GM12891 (cell line): ENCODE results near the gene MAP3K1. TPM values are rescaled to one million over a fixed set of nuclear protein-coding genes. Genes with fewer than 3 reads are reported as not detected.
"Not testable (repeated sequence)": the region's sequence is repeated elsewhere in the genome, so short reads cannot be mapped to it uniquely, and the experiment has no call there.

Experiments
- DNase-seq: peaks from one replicate; pipeline ENCODE4 v3.0.0; 2011; ENCODE audit warnings: low spot score; ENCODE audit not compliant: insufficient read length
- FAIRE-seq: peaks from 2 replicates; lab custom pipeline; 2011; peaks lifted over from hg19 to GRCh38; lab: Jason Lieb, UNC
- PAX5 ChIP-seq: IDR thresholded peaks from 2 replicates; pipeline ENCODE4 v1.6.1; 2011; ENCODE audit warnings: low read length, moderate library complexity, mild to moderate bottlenecking; ENCODE audit not compliant: insufficient read depth, severe bottlenecking
- POLR2A ChIP-seq: IDR thresholded peaks from 2 replicates; pipeline ENCODE4 v1.6.1; 2011; ENCODE audit warnings: low read depth, low read length, control low read depth
- POLR2AphosphoS5 ChIP-seq: IDR thresholded peaks from 2 replicates; pipeline ENCODE4 v1.6.1; 2011; ENCODE audit warnings: low read depth, low read length, control low read depth
- POU2F2 ChIP-seq: IDR thresholded peaks from 2 replicates; pipeline ENCODE4 v1.6.1; 2011; ENCODE audit warnings: low read depth, mild to moderate bottlenecking, control low read depth, low read length, moderate library complexity
- SPI1 ChIP-seq: IDR thresholded peaks from 2 replicates; pipeline ENCODE4 v1.6.1; 2011; ENCODE audit warnings: low read depth, low read length, control low read depth
- TAF1 ChIP-seq: IDR thresholded peaks from 2 replicates; pipeline ENCODE4 v1.6.1; 2011; ENCODE audit warnings: low read depth, low read length, control low read depth
- polyA plus RNA-seq: library from polyadenylated mRNA; unstranded; fragments of >200 nt; gene quantifications from one replicate; pipeline ENCODE4 v1.2.1, GENCODE V29; 2012; ENCODE audit warnings: low read depth, missing spikeins, inconsistent platforms; ENCODE audit not compliant: missing spikeins

MAP3K1 gene
- 1.7 TPM for polyA plus RNA-seq

DNA sequence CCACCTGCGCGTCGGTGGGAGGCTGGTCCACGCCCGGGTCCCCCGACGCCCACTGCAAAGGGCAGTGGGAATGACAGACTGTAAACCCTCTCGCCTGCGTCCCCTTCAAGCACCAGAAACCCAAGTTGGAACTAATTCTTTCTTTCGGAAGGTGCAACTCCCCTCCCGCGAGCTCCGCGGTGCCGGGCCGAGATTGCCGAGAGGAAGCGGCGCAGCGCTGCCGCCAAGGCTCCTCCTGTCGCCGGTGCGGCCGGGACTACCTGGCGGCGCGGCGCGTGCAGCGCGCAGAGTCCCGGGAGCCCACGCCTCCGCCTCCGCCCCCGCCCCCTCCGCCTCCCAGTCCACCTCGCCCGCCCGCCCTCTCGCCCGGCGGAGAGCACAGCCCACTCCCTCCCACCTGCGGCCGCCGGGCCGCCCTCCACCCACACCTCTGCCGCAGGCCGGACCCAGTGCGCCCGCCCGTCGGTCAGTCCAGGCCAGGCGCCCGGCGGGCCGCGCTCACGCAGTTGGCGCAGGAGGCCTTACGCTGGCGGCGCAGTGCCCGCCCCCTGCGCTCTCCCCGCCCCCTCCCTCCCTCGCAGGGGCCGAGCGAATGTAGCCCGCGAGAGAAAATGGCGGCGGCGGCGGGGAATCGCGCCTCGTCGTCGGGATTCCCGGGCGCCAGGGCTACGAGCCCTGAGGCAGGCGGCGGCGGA, at the start of gene MAP3K1:
Gene MAP3K1, plus strand, starts transcription at position 587 of the 695 bp plus-strand sequence. Its CDS starts 25 bp downstream, at position 612.
- peak; percentile 92 for FAIRE-seq
- peak; percentile 74 for DNase-seq

DNA sequence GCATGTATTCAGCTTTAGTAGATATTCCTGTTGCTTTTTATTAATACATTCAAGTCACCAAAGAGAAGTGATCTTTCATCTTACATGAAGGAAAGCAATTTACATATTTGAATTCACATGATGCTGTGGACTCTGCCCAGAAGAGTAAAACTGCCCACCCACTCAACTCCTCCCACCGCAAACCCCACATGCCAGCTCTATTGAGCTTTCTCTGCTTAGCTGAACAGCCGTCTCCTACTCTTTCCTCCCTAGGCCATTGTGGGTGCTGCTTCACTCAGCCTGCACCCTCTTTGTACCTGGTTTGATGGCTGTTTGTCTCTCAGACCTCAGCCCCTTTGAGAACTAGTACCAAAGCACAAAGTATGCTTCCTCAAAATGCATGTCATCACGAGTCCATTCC, 48.4 kb upstream of the MAP3K1 start:
- DNase-seq (no peak), FAIRE-seq (no peak)
- TF ChIP-seq SPI1 (no peak), POLR2AphosphoS5 (no peak), PAX5 (no peak), POU2F2 (no peak), TAF1 (no peak), POLR2A (no peak)

More for the DNA sequence above, at the start of gene MAP3K1:
- no peak for TF ChIP-seq PAX5
- TF ChIP-seq POU2F2: no peak
- peak; percentile 25; the same call in 1 of the 2 replicates for TF ChIP-seq TAF1
- TF ChIP-seq POLR2A: no peak
- no peak for TF ChIP-seq POLR2AphosphoS5
- TF ChIP-seq SPI1: no peak

DNA sequence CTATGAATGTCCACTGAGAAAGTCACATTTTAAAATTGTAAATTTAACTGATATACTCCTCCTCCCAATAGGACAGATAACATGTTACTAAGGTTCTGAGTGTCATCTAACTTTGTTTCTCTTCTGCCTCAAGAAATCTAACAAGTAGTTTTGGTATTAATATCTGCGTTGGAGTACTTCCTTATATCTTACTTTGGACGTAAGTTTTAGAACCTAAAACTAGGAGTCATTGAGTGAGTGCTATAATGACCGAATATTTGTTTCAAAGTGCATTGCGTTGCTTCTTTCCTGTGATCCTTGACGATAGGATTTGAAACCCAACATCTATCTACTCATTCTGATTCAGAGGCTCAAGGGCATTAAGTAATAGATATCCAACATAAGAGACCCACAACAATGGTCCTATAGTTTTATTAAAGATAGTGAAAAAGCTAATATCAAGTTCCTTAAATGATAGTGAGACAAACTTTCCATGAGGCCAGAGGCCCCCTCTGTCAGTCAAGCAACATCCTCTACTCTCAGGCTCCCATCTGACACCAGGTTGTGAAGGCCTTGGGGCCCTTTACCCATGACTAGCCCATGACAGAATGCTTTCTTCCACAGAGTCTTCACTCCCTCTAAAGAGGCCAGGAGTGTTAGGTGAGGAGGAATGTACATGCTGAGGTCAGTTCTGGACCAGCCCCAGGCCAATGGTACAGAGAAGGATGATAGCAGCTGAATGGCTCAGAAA, 45.3 kb upstream of the MAP3K1 start:
- DNase-seq (no peak), FAIRE-seq (no peak)
- TF ChIP-seq SPI1 (no peak), PAX5 (no peak)

DNA sequence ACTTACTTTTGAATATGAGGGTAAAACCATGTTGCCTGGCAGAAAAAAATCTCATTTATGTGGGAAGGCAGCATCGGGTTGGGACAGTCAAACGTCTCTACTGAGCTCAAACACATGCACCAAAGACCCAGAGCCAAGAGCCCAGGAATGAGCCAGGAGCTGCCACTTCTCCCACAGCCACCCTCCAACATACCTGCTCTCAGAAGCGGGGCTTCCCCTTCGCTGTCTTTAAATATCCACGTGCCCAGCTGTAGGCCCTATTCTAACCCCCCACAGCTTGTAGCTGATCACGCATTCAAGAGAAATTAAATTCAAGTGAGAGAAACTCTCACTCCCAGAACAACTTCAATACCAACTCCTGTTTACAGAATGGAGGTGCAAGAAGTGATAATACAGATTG, 42.6 kb upstream of the MAP3K1 start:
- FAIRE-seq: no peak
- no peak for DNase-seq
- TF ChIP-seq SPI1: no peak
- TF ChIP-seq TAF1: no peak
- no peak for TF ChIP-seq POLR2AphosphoS5
- TF ChIP-seq POU2F2: no peak
- TF ChIP-seq PAX5: no peak
- no peak for TF ChIP-seq POLR2A

DNA sequence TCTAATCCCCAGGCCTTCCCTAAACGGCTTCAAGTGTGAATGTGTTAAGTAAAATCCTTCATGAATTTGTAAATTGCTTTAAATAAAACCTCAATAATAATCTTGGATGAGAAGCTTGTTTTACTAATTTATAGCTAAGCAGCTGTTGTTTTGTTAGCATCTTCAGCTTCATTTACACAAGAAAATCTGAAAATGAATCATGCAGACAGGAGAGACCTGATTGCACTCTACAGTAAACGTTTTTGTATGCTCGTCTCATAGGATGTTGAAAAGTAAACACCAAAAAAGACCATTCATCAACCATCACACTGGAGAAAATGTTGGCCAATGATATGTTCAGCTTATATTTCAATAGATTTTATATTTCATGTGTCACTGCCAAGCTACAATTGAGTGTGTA, 40.4 kb upstream of the MAP3K1 start:
- FAIRE-seq: no peak
- no peak for TF ChIP-seq POLR2AphosphoS5
- TF ChIP-seq PAX5: no peak
- TF ChIP-seq POLR2A: no peak
- TF ChIP-seq TAF1: no peak
- TF ChIP-seq POU2F2: no peak
- no peak for TF ChIP-seq SPI1
- DNase-seq: no peak

DNA sequence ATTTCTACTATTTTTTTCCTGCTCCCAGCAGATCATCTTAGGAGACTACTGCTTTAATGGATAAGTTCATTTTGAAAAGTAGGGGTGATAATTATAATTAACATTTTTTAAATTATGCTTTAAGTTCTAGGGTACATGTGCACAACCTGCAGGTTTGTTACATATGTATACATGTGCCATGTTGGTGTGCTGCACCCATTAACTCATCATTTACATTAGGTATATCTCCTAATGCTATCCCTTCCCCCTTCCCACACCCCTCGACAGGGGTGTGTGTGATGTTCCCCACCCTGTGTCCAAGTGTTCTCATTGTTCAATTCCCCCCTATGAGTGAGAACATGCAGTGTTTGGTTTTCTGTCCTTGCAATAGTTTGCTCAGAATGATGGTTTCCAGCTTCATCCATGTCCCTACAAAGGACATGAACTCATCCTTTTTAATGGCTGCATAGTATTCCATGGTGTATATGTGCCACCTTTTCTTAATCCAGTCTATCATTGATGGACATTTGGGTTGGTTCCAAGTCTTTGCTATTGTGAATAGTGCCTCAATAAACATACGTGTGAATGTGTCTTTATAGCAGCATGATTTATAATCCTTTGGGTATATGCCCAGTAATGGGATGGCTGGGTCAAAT, 39.0 kb upstream of the MAP3K1 start:
- FAIRE-seq, DNase-seq: not testable (repeated sequence)

DNA sequence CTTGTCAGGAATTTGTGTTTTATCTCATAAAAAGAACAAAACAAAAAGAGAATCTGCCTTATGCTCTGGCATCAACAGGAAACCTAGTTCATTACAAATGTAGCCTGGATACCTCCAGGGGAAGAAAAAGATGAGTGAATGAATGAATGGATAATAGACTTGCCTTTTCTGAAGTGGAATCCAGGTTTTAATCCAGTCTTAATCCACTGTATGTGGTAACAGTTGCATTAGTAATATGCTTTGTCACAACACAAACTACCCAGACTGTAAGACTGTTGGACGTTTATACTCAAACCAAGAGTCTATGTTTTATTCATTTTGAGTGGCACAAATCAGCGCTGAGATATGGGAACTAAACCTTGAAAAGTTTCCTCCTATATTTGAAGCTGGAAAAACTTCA, 32.1 kb upstream of the MAP3K1 start:
- DNase-seq: no peak
- FAIRE-seq: no peak
- TF ChIP-seq POU2F2 (no peak), POLR2A (no peak), TAF1 (no peak), POLR2AphosphoS5 (no peak), PAX5 (no peak), SPI1 (no peak)

DNA sequence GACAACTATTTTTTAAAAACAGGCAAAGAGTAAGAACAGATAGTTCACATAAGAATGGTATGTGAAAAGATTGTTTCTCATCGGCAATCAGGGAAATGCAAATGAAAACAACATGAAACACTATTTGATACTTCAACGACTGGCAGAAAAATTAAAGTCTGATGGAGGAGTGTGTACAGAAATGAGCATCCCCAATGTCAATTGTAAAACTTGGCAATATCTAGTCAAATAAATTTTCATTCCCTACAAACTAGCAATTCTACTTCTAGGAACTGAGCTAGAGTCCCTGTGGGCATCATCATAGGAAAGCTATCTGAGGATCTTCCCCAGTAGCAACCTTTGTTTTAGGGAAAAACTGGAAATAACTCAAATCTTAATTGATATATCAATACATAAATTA, 29.0 kb upstream of the MAP3K1 start:
- TF ChIP-seq TAF1: no peak
- no peak for TF ChIP-seq POLR2AphosphoS5
- no peak for TF ChIP-seq POU2F2
- no peak for TF ChIP-seq POLR2A
- TF ChIP-seq PAX5: no peak
- TF ChIP-seq SPI1: no peak
- DNase-seq (no peak), FAIRE-seq (no peak)

DNA sequence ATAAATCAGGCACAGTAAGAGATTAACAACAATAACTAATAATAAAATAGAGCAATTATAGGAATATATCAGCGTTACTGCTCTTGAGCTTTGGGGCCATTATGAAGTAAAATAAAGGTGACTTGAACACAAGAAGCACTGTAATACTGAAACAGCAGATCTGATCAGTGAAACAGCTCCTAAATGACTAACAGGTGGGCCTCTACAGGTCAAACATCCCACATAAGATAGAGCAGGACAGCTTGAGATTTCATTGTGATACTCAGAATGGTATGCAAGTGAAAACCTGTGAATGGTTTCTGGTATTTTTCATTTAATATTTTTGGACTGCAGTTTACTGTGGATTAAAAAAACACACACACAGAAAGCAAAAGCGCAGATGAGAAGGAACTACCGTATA, 24.0 kb upstream of the MAP3K1 start:
- TF ChIP-seq POLR2A: no peak
- TF ChIP-seq POLR2AphosphoS5: no peak
- TF ChIP-seq TAF1: no peak
- no peak for TF ChIP-seq SPI1
- no peak for TF ChIP-seq PAX5
- TF ChIP-seq POU2F2: no peak
- FAIRE-seq: no peak

DNA sequence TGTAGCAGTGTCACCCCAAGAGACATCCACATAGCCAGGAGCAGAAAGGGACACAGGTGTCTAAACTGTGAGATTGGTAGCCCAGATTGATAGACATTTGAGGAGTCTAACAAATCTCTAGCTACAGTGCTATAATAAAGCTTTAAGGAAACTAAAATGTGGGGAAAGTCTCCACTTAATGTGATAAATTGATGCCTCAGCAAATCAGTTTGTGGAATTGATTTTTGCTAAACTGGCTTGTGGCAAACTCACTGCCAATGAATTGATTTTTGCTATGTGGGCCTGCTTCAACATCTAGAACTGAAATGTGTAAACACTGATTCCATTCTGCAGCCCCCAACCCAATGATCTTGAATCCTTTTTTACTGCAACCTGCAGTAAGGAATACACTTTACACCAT, 16.8 kb upstream of the MAP3K1 start:
- no peak for FAIRE-seq
- DNase-seq: no peak
- TF ChIP-seq POLR2A: no peak
- no peak for TF ChIP-seq POLR2AphosphoS5
- no peak for TF ChIP-seq PAX5
- no peak for TF ChIP-seq POU2F2
- no peak for TF ChIP-seq TAF1
- no peak for TF ChIP-seq SPI1

More for the DNA sequence above, 24.0 kb upstream of the MAP3K1 start:
- no peak for DNase-seq
